Measurements from ENCODE around the gene SAMD1.
A peak's percentile ranks its signal among the peaks of the same experiment; 100 is the strongest.
"Not testable (repeated sequence)": the region's sequence is repeated elsewhere in the genome, so short reads cannot be mapped to it uniquely, and the experiment has no call there.

The SAMD1 gene

GRCh38 chr19:14061081-14061749 is 29.3 kb downstream of the SAMD1 start:
- DNase-seq (ENCODE audit: low spot score): no peak

- DNase-seq (ENCODE audit: low spot score): peak; percentile 47
Observed at GRCh38 chr19:14059652-14060155, 30.8 kb downstream of the SAMD1 start.

GRCh38 chr19:14059093-14059480 is 31.5 kb downstream of the SAMD1 start:
- DNase-seq (ENCODE audit: low spot score): peak; percentile 26

DNA sequence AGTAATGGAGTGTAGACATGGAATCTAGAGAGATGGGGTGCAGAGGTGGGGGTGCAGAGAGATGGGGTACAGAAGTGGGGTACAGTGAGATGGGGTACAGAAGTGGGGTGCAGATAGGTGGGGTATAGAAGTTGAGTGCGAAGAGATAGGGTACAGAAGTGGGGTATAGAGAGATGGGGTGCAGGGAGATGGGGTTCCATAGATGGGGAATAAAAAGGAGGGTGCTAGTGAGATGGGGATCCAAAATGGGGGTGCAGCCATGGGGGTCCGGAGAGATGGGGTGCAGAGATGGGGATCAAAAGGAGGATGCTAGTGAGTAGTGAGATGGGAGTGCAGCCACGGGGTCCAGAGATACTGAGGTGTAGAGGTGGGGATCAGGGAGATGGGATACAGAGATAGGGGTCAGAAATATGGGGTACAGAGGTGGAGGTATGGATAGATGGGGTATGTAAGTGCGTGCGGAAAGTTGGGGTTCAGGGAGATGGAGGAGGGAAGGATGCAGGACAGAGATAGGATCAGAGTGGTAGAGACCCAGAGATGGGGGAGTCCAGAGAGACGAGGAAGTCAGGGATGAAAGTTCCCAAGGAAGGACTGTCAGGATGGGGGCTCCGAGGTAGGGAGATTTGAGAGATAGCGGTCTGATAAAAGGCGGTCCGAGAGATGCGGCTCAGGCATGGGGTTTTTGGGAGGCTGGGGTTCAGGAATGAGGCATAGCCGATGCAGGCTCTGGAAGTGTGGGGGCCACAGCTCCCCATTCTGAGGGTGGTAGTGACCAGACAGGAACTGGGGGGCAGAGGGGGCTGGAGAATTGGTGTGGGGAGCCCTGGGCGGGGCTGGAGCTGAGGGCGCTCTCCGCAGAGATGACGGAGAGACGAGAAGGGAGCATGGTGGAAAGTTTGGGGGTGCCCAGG is 32.1 kb downstream of the SAMD1 start:
- no peak for DNase-seq (ENCODE audit: low spot score)

DNA sequence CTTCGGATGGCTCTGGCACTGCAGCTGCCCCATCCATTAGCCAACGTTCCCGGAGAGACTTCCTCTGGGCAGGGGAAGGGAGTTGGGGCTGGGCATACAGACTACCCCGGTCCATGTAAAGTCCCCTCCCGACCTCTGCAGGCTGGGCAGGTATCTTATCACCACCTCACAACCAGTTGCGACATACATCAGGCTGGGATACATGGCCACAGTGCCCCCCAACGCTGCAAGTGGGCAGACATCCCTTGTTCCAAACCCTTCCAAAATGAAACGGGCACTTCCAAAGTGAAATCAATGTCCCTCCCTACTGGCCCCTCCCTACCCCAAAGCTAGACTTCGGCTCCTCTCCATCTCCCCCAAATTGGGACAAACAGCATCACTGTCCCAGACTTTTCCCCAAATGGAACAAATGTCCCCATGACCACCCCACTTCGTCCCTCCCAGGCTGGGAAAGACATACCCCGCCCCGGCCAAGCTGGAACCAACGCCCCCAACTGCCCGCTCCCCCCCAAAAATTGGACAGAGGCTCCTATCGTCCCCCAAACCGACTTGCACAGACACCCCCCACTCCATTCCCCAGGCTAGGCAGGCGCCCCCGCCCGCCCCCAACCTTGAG is 33.7 kb downstream of the SAMD1 start:
- no peak for DNase-seq (ENCODE audit: low spot score)

DNA sequence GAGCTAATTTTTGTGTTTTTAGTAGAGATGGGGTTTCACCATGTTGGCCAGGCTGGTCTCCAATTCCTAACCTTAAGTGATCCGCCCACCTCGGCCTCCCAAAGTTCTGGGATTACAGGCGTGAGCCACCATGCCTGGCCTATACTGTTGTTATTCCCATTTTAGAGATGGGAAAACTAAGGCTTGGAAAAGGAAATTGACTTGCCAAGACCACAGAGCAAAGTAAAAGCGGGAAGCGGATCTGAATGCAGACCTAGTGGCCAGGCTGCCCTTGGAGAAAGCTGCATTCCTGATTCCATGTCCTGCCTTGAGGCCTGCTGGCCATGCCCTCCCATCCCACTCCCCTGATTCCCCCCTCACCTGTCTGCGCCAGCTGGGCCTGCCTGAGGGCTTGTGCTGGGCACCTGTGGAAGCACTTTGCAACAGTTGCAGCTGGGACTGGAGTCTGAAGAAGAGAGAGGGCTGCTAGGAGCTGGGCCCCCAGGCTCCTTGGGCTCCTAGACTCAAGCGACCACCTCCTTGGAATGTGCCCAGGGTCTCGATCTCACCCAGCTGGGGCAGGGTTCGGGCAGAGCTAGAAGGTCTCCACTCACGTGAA is 34.4 kb downstream of the SAMD1 start:
- DNase-seq (ENCODE audit: low spot score): no peak

- DNase-seq (ENCODE audit: low spot score): no peak
Observed at GRCh38 chr19:14055396-14055795, 35.2 kb downstream of the SAMD1 start.

DNA sequence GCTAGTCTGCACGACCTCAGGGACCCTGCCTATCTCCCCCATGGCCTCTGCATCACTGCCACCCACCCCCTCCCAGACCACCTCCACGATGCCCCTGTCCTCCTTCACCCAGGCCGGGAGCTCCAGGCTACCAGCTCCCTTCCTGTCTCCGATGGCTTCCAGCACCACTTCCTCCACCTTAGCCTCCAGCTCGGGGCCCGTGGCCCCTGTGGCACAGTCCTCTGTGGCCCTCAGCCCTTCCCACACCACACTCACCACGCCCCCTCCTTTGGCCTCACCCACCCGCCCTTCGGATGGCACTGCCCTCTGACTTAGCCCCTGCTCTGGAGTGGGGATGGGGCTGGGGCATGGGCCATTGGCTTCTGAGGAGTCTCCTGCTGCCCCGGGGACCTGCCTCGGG is 35.8 kb downstream of the SAMD1 start:
- DNase-seq (ENCODE audit: low spot score): no peak

- no peak for DNase-seq (ENCODE audit: low spot score)
Observed at GRCh38 chr19:14054099-14054498, 36.5 kb downstream of the SAMD1 start.

DNA sequence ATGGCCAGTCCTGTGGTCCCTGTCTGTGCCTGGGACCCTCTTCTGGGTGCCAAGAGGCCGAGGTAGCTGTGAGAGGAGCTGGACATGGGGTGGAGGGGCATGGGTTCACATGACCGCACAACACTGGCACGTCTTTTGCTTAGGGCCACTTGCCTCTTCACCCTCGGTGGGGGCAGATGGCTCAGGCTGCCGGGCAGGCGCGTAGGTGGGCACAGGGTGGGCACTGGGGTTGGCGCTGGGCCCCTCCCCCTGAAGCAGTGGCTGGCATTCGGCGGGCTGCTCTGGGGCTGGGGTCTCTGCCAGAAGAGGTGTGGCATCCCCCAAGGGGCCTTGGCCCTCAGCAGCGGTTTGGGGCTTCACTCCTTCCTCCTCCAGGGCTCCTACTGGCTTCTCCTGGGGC is 37.1 kb downstream of the SAMD1 start:
- no peak for DNase-seq (ENCODE audit: low spot score)

DNA sequence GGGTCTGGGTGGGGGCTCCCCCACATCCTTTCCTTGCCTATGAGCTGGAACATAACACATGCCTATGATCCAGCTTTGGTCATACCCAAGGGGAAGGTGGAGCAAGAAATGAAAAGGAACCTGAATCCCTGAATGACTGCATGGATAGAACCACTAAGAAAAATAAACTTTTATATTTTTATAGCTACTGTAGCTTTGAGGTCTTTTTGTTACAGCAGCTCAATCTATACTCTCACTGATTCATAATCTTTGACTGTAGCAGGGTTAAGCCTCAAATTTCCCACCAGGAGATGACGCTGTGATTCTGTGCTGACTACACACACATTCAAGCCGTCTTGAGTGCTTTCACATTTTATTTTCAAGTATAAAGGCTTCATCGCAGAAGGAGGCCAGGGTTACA is 37.5 kb downstream of the SAMD1 start:
- DNase-seq (ENCODE audit: low spot score): no peak

GRCh38 chr19:14052470-14052869 is 38.1 kb downstream of the SAMD1 start:
- DNase-seq (ENCODE audit: low spot score): no peak

DNA sequence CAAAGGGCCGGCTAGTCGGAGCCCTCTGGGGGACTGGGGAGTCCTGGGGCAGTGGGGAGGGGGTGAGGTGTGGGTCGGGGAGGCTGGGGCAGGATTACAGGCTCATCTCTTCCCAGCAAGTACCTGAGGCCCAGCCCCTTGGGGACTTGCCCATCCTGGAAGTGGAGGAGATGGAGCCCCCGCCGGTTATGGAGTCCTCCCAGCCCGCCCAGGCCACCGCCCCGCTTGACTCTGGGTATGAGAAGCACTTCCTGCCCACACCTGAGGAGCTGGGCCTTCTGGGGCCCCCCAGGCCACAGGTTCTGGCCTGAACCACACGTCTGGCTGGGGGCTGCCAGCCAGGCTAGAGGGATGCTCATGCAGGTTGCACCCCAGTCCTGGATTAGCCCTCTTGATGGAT is 38.6 kb downstream of the SAMD1 start:
- DNase-seq (ENCODE audit: low spot score): no peak

DNA sequence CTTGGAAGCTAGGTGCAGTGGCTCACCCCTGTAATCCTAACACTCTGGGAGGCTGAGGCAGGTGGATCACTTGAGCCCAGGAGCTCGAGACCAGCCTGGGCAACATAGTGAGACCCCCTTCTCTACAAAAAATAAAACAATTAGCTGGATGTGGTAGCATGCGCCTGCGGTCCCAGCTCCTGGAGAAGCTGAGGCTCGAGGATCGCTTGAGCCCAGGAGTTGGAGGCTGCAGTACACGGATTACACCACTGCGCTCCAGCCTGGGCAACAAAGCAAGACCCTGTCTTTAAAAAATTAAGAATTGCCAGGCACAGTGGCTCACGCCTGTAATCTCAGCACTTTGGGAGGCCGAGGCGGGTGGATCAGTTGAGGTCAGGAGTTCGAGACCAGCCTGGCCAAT is 39.6 kb downstream of the SAMD1 start:
- DNase-seq (ENCODE audit: low spot score): not testable (repeated sequence)

GRCh38 chr19:14050512-14050911 is 40.0 kb downstream of the SAMD1 start:
- DNase-seq (ENCODE audit: low spot score): no peak

GRCh38 chr19:14048443-14049153 is 42.0 kb downstream of the SAMD1 start:
- peak; percentile 69 for DNase-seq (ENCODE audit: low spot score)

- not testable (repeated sequence) for DNase-seq (ENCODE audit: low spot score)
Observed at GRCh38 chr19:14047866-14048265, 42.7 kb downstream of the SAMD1 start.

GRCh38 chr19:14042659-14043608 is 47.6 kb downstream of the SAMD1 start:
- DNase-seq (ENCODE audit: low spot score): peak; percentile 78

- no peak for DNase-seq (ENCODE audit: low spot score)
Observed at GRCh38 chr19:14039181-14039580, 51.4 kb downstream of the SAMD1 start.

All from hematopoietic multipotent progenitor cell treated with erythropoietin and hydrocortisone succinate and interleukin-3 and kit ligand, for 15 days (in vitro differentiated cells).